HepG2 (cell line): ENCODE data around the gene USP27X. TPM values are rescaled to one million over a fixed set of nuclear protein-coding genes. Genes with fewer than 3 reads are reported as not detected.

ENCODE experiments used
- ATF7-NPFF ChIP-seq: sonication (generic); formaldehyde crosslinking; IDR thresholded peaks from 2 replicates; pipeline ENCODE4 v1.8.1; 2023; ENCODE audit warnings: mild to moderate bottlenecking, low read depth, missing genetic modification reagents, moderate library complexity
- BCL3 ChIP-seq: sonication (generic); formaldehyde crosslinking; IDR thresholded peaks from 2 replicates; pipeline ENCODE4 v1.5.1; 2020; ENCODE audit warnings: mild to moderate bottlenecking, missing genetic modification reagents, moderate library complexity
- CREB1 ChIP-seq, 2 experiments: fragments of 450-650 bp in 1 of 2; IDR thresholded peaks; 2 replicates each; pipeline ENCODE4 v1.6.1; 2016 to 2017; ENCODE audit warnings: control low read depth in 1 of 2, mild to moderate bottlenecking in 1 of 2, missing compliant biosample characterization in 1 of 2, missing genetic modification characterization in 1 of 2
- MAZ ChIP-seq, 2 experiments: sonication (generic) in 1 of 2; formaldehyde crosslinking in 1 of 2; IDR thresholded peaks; 2 replicates each; pipeline versions ENCODE4 v1.5.0 to v1.6.1; 2012 to 2020; ENCODE audit warnings: low read depth in 2 of 2, mild to moderate bottlenecking in 2 of 2, borderline replicate concordance in 1 of 2, improper control_type of control experiment in 1 of 2, low read length in 1 of 2, missing genetic modification reagents in 1 of 2, moderate library complexity in 1 of 2
- MXD4 ChIP-seq: IDR thresholded peaks from 2 replicates; pipeline ENCODE4 v1.6.1; 2016; ENCODE audit warnings: mild to moderate bottlenecking, missing biosample characterization, missing genetic modification reagents
- NR1H2 ChIP-seq: sonication (generic); formaldehyde crosslinking; IDR thresholded peaks from 2 replicates; pipeline ENCODE4 v1.8.1; 2022; ENCODE audit warnings: low read depth, missing genetic modification reagents, borderline replicate concordance
- PAX8 ChIP-seq: sonication (generic); formaldehyde crosslinking; IDR thresholded peaks from 2 replicates; pipeline ENCODE4 v1.8.0; 2022; ENCODE audit warnings: mild to moderate bottlenecking, missing genetic modification reagents, borderline replicate concordance
- PPARG ChIP-seq: conservative IDR thresholded peaks from 2 replicates; pipeline ENCODE4 v1.6.1; 2016; ENCODE audit warnings: missing biosample characterization, missing genetic modification reagents
- PRPF4 ChIP-seq: fragments of 200-400 bp; formaldehyde crosslinking; IDR thresholded peaks from 2 replicates; pipeline ENCODE4 v1.6.1; 2016; ENCODE audit warnings: low read length, low read depth; ENCODE audit not compliant: poor library complexity, severe bottlenecking
- RARG ChIP-seq: sonication (generic); formaldehyde crosslinking; IDR thresholded peaks from 2 replicates; pipeline ENCODE4 v1.4.0; 2020; ENCODE audit warnings: low read depth, mild to moderate bottlenecking, missing genetic modification reagents
- REPIN1 ChIP-seq: sonication (generic); formaldehyde crosslinking; IDR thresholded peaks from 2 replicates; pipeline ENCODE4 v1.8.0; 2022; ENCODE audit warnings: missing genetic modification reagents, low read depth, mild to moderate bottlenecking, borderline replicate concordance
- RNF2 ChIP-seq: fragments of 450-650 bp; conservative IDR thresholded peaks from 2 replicates; pipeline ENCODE4 v1.6.1; 2016; ENCODE audit warnings: low read depth
- SOX5 ChIP-seq: IDR thresholded peaks from 2 replicates; pipeline ENCODE4 v1.6.1; 2016; ENCODE audit warnings: borderline replicate concordance
- SPEN ChIP-seq: sonication (generic); formaldehyde crosslinking; IDR thresholded peaks from 2 replicates; pipeline ENCODE4 v1.5.1; 2020; ENCODE audit warnings: low read depth, mild to moderate bottlenecking, missing genetic modification reagents
- ZBTB20 ChIP-seq: sonication (generic); formaldehyde crosslinking; IDR thresholded peaks from 2 replicates; pipeline ENCODE4 v1.8.1; 2023; ENCODE audit warnings: missing genetic modification reagents, low read depth, mild to moderate bottlenecking, borderline replicate concordance
- ZBTB8A ChIP-seq: sonication (generic); formaldehyde crosslinking; IDR thresholded peaks from 2 replicates; pipeline ENCODE4 v1.4.0; 2020; ENCODE audit warnings: mild to moderate bottlenecking, low read depth, missing genetic modification reagents, borderline replicate concordance
- ZC3H4 ChIP-seq: sonication (generic); formaldehyde crosslinking; IDR thresholded peaks from 2 replicates; pipeline ENCODE4 v1.4.0; 2020; ENCODE audit warnings: missing genetic modification reagents, borderline replicate concordance
- ZEB1 ChIP-seq: IDR thresholded peaks from 2 replicates; pipeline ENCODE4 v1.6.1; 2012; ENCODE audit warnings: mild to moderate bottlenecking, low read depth, inconsistent platforms; ENCODE audit not compliant: insufficient replicate concordance
- ZKSCAN1 ChIP-seq: fragments of 150-350 bp; IDR thresholded peaks from 2 replicates; pipeline ENCODE4 v1.6.1; 2014; ENCODE audit warnings: low read length
- ZNF557 ChIP-seq: sonication (generic); formaldehyde crosslinking; IDR thresholded peaks from 2 replicates; pipeline ENCODE4 v1.4.0; 2020; ENCODE audit warnings: missing genetic modification reagents
- ZNF614 ChIP-seq: IDR thresholded peaks from 2 replicates; pipeline ENCODE4 v1.6.1; 2018; ENCODE audit warnings: missing biosample characterization, missing genetic modification reagents, inconsistent platforms, borderline replicate concordance
- ZNF749 ChIP-seq: sonication (generic); formaldehyde crosslinking; IDR thresholded peaks from 2 replicates; pipeline ENCODE4 v1.8.0; 2022; ENCODE audit warnings: mild to moderate bottlenecking, missing genetic modification reagents, moderate library complexity, borderline replicate concordance
- ZNF75D ChIP-seq: sonication (generic); formaldehyde crosslinking; IDR thresholded peaks from 2 replicates; pipeline ENCODE4 v1.8.1; 2023; ENCODE audit warnings: missing genetic modification reagents, mild to moderate bottlenecking, borderline replicate concordance
- polyA plus RNA-seq, 8 experiments: library from polyadenylated mRNA; depleted of rRNA in 3 of 8; stranded (reverse) in 7 of 8; unstranded in 1 of 8; fragments of >200 nt; fragmentation: Illumina TruSeq in 4 of 8; extraction: Trizol in 4 of 8; gene quantifications; 2 replicates each; pipeline versions ENCODE4 v1.2.1 to v1.2.3, GENCODE V29; 2011 to 2016; ENCODE audit warnings: low read depth in 4 of 8, missing spikeins in 1 of 8, mixed read lengths in 1 of 8; ENCODE audit not compliant: insufficient read depth in 1 of 8
- total RNA-seq, 5 experiments: library from RNA; depleted of rRNA; stranded (reverse); fragments of >200 nt; fragmentation: Illumina TruSeq; extraction: Trizol; gene quantifications; 2 replicates each; pipeline ENCODE4 v1.2.3, GENCODE V29; 2016; ENCODE audit warnings: low read depth in 1 of 5
- TF ChIP-seq, protein P1 (sequence below): IDR thresholded peaks from 2 replicates; pipeline ENCODE4 v1.6.1; 2012; ENCODE audit warnings: inconsistent platforms

USP27X gene
- total and polyA plus RNA-seq, 2 of the 13 experiments (the other 11 are each of a cell fraction or from before 2014, with no cell fraction given), result 7.2 to 9.7 TPM

- no peak for TF ChIP-seq PRPF4
- TF ChIP-seq NR1H2, result no peak
- TF ChIP-seq ZKSCAN1, result no peak
- no peak for TF ChIP-seq BCL3
- TF ChIP-seq SPEN, result no peak
- no peak for TF ChIP-seq ZBTB8A
- no peak for TF ChIP-seq SOX5 (CRISPR knock-in tag)
- TF ChIP-seq MXD4, result 0 out of 2 replicates have a peak, but pooled peaks have one; percentile 38
- TF ChIP-seq ZBTB20, result no peak
- no peak for TF ChIP-seq ZEB1
- no peak for TF ChIP-seq REPIN1
- TF ChIP-seq CREB1 (IDR thresholded peaks at IDR 0.05), result no peak
- TF ChIP-seq CREB1 (CRISPR knock-in tag; IDR thresholded peaks at IDR 0.05), result no peak
- peak; percentile 27; the same call in 1 of the 2 replicates for TF ChIP-seq ATF7-NPFF
- no peak for TF ChIP-seq ZNF614 (CRISPR knock-in tag)
- TF ChIP-seq, protein P1, sequence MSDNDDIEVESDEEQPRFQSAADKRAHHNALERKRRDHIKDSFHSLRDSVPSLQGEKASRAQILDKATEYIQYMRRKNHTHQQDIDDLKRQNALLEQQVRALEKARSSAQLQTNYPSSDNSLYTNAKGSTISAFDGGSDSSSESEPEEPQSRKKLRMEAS, result peak; percentile 67; the same call in 1 of the 2 replicates
- no peak for TF ChIP-seq ZNF557 (CRISPR knock-in tag)
- TF ChIP-seq ZC3H4 (CRISPR knock-in tag), result no peak
- TF ChIP-seq RNF2, result no peak
- no peak for TF ChIP-seq MAZ (IDR thresholded peaks at IDR 0.05; ENCODE audit: borderline replicate concordance, low read depth, low read length)
- TF ChIP-seq MAZ (CRISPR knock-in tag; IDR thresholded peaks at IDR 0.05; ENCODE audit: low read depth), result peak; percentile 30; the same call in 1 of the 2 replicates
- TF ChIP-seq ZNF749 (CRISPR knock-in tag), result no peak
- no peak for TF ChIP-seq PPARG (CRISPR knock-in tag)
- no peak for TF ChIP-seq ZNF75D (CRISPR knock-in tag)
- no peak for TF ChIP-seq RARG
- no peak for TF ChIP-seq PAX8 (CRISPR knock-in tag)
Measured at GRCh38 chrX:49922291-49923241, 43.3 kb downstream of the USP27X start, which contains the start of gene CLCN5 (continued).
